ENCODE results near the gene YEATS2.
"Not testable (repeated sequence)": the region's sequence is repeated elsewhere in the genome, so short reads cannot be mapped to it uniquely, and the experiment has no call there.

YEATS2 gene

GRCh38 chr3:183779896-183780465 lies 82.4 kb downstream of the YEATS2 start:
- DNase-seq: no peak

DNA sequence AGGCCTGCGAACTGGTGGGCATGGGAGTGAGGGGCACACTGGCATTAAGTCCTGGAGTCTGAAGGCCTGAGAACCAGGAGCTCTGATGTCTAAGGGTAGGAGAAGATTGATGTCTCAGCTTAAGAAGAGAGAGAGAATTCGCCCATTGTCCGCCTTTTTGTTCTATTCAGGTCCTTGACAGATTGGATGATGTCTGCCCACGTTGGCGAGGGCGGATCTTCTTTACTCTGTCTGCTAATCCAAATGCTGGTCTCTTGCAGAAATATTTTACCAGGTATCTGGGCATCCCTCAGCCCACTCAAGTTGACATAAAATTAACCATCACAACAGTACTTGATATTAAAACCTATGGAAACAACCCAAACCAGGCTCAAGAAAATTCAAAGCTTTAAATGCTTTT lies 83.6 kb downstream of the YEATS2 start:
- no peak for DNase-seq

DNA sequence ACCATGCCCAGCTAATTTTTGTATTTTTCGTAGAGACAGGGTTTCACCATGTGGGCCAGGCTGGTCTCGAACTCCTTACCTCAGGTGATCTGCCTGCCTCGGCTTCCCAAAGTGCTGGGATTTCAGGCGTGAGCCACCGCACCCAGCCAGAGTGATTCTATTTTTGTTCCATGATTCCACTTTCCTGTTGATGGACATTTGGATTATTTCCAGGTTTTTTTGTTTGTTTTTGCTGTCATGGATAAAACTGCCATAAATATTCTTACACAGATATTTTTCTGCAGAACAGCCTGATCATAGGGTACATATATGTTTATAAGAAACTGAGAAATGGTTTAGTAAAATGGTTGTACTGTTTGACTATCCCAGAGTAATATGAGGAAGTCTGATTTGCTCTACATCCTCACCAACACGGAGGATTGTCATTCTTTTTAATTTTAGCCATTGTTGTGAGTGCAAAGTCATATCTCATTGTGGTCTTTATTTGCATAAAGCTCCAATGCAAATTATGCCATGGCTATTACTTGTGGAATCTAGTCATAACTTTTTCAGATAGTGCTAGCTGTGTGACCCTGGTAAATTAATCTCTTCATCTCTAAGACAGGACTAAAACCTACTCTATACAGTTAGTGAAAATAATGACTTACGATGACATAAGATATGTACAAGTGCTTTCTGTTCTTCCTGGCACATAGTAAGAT lies 85.1 kb downstream of the YEATS2 start:
- DNase-seq: no peak

GRCh38 chr3:183784503-183784902 lies 86.9 kb downstream of the YEATS2 start:
- DNase-seq: not testable (repeated sequence)

- DNase-seq: no peak
These were observed 92.2 kb downstream of the YEATS2 start for GRCh38 chr3:183789826-183790225.

- no peak for DNase-seq
These were observed 93.1 kb downstream of the YEATS2 start for GRCh38 chr3:183790700-183791099.

- DNase-seq: no peak
These were observed 95.4 kb downstream of the YEATS2 start for GRCh38 chr3:183792976-183793375.

GRCh38 chr3:183794452-183794851 lies 96.9 kb downstream of the YEATS2 start:
- DNase-seq: no peak

DNA sequence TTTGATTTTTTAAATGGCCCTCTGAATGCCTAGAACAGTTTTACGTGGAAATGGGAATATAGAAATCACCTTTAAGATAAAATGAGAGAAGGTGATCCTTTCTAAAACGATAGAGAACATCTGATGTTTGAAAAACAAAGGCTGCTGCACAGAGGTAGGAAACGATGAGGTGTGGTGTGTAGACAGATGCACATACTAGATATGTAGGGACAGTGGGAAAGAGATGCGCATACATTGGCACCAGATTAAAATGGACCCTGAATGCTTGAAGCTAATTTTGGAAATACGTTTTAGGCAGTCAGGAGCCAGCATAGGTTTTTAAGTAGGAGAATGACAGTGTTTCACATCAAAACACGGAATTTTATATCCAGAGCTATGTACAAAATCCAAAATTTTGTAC lies 98.8 kb downstream of the YEATS2 start:
- no peak for DNase-seq

DNA sequence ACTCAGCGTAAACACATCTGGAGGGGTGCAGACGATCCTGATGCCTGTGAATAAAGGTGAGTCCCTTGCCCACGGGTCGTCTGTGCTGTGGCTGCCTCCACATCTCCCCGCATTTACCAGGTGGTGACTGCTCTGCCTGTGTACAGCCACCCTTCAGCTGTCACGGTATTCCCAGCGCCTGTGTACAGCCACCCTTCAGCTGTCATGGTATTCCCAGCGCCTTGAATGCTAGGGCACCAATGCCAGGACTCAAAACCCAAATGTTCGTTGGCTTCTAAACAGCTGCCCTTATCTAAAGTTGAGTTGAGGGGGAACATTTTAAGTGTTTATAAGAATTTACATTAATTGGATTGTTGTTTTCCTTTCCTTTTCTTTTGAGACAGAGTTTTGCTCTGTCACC lies 100.4 kb downstream of the YEATS2 start:
- no peak for DNase-seq

DNA sequence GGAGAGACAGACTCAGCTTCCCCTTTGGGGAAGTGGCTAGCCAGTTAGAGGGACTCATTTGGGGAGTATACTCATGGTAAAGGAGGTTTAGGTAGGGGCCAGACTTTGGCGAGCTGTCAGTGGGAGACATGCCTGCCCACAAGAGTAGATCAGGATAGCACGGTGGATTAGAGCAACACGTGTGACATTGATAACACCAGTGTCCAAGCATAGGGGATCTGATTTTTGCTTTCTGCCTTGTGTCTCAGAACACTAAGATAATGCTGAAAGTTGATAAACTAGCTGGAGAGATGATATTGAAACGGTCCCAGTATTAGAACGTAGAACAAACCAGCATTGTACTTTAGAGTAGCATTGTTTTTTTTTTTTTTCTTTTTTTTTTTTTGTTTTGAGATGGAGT lies 101.9 kb downstream of the YEATS2 start:
- DNase-seq: no peak

GRCh38 chr3:183800243-183800863 lies 102.8 kb downstream of the YEATS2 start:
- DNase-seq: no peak

GRCh38 chr3:183801601-183802000 lies 104.0 kb downstream of the YEATS2 start:
- no peak for DNase-seq

- peak; percentile 94 for DNase-seq
These were observed 105.4 kb downstream of the YEATS2 start for GRCh38 chr3:183802989-183803388.

DNA sequence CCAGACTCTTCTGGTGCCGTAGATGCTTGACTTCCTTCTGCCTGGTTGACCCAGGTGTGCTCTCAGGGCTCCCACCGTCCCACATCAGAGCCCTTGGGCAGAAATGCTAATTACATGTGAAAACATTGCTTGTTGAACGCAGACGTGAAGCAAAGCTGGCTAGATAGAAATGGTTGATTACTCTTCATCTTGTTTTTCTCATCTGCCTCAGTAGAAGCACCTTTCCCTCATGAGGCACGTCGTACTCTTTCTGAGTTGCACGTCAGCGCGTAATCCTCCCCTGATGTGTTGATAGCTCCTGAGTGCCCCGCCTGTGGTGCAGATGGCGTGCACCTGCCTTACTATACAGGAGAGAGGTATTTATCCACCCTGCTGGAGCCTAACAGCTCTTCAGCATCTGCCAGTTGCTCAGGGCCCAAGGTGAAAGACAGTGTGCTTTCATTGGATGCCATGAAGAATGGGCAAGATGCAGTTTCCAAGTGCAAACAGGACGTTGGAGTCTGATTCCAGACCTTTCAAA lies 109.7 kb downstream of the YEATS2 start:
- DNase-seq: peak; percentile 94

DNA sequence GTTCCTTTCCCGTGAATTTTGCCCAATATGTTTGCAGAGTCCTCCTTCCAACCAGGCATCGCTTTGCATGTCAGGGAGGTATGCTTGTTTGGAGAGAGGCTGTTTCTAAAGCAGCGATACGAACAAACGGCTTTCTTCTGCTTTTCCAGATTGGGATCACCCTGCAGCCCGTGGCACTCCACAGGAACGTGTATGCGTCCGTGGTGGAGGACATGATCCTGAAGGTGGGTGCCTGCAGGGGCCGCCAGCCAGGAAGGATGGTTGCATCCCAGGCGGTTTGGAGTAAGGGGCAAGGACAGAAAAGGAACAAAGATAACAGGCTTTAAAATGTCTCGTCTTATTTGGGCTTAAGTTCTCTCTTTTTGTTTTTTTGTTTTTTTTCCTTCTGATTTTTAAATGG lies 110.3 kb downstream of the YEATS2 start:
- DNase-seq: no peak

DNA sequence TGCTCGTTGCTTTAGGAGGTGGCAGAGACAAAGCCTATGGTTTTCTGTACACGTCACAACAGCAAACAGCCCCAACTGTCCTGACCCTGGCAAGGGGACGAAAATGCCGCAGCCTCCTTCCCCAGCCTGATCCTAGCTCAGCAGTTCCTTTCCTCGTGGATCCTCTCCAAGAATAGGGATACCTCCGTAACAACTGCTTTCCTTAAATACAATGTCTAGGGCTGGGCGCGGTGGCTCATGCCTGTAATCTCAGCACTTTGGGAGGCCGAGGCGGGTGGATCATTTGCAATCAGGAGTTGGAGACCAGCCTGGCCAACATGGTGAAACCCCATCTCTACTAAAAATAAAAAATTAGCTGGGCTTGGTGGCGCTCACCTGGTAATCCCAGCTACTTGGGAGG lies 110.8 kb downstream of the YEATS2 start:
- DNase-seq: no peak

DNA sequence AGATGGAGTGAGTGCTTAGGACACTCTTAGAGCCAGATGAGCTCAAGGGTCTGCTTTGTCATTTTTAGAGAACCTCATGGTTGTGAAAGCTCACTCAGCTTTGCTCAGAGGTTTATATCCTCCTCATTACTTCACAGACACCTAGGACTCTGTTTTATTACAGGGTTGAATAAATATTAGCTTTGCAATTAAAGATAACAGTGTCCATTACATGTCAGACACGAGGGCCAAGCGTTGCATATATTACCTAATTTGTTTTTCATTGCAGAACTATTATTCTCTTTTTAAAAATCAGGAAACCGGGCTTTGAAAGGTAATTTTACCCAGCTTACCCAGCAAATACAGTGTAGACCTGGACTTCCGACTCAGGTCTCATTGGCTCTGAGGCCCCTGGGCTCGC lies 111.7 kb downstream of the YEATS2 start:
- DNase-seq: no peak

GRCh38 chr3:183810643-183811594 lies 113.3 kb downstream of the YEATS2 start:
- no peak for DNase-seq

DNA sequence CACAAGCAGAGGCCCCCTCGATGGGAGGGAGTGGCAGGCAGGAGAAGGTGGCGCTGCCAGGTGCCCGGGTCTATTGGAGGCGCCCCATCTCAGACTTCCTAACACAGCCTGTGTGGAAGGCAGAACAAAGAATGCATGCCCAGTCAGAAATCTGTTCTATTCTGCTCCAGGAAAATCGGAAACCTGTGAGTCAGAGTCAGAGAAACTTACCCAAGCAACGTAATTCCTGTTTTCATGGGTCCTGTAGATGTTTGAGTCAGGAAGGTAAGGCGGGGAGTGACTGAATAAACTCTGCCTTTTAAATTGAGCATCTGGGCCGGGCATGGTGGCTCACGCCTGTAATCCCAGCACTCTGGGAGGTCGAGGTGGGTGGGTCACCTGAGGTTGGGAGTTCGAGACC lies 114.0 kb downstream of the YEATS2 start:
- DNase-seq: no peak

DNA sequence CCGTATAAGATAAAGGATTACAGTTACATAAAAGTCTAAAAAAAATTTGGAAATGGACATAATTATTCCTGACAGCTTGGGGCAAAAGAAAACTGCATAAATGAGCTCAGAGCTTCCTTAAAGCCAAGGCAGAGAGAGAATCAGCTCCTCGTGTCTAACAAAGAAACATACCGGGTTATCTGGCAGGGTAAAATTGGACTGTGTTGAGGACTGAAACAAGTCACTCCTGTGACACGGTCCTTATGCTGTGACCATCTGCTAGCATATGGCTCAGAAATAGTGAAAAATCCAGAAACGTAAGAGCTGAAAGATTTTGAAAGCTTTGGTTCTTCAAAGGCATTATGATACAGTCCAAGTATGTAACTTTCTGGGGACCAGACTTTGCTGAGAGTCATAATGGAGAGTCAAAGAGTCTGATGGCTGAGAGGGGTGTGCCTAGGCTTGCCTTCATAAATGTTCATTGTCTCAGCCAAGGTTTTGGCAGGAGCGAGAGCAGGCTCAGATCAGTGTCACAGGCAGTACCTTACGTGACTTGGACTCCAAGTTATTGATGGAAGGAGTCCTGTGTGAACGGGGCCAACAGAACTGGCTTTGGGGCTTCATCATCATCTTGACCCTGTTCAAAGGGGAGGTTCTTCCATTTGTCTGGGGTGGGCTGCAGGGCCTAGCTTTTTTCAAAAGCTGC lies 115.3 kb downstream of the YEATS2 start:
- DNase-seq: peak; percentile 79

DNA sequence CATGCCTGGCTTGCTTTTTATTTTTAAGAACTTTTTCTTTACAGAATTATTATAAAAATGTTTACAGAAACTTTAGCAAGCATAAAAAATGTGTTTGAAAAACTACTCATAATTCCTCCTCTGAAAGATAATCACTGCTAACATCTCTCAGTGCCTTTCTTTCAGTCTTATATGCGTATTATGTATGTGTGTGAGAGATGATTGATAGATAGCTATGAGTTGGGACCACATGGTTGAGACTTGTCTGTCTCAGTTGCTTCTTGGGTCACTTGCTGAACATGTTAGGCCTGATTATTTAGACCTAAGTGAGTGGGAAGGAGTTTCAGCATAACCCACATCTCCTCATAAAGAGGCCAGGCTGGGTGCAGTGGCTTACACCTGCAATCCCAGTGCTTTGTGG lies 116.6 kb downstream of the YEATS2 start:
- DNase-seq: no peak

DNA sequence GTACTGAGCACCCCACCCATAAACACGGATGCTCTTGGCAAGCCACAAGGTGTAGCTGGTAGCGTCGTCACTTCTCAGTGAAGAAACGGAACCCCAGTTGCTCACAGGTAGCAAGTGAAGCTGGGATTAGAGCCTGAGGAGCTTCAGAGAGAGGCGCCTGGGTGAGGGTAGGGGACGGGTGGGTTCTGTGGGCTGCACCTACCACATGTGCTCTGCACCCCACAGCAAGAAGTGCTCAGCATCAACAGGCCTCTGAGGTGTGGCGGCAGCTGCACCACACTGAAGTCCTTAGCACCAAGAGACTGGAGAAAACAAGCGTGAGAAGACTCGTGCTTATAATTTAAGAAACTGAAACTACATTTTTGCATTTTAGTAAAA lies 118.0 kb downstream of the YEATS2 start:
- DNase-seq: peak; percentile 49

All from DMS79 treated with DMSO at 0.1 percent for 48 hours (cell line).